ENCODE data around the gene HNRNPLL. TPM values are rescaled to one million over a fixed set of nuclear protein-coding genes. Genes with fewer than 3 reads are reported as not detected.

Gene HNRNPLL
- total and polyA plus RNA-seq, 2 of the 13 experiments (the other 11 are each of a cell fraction or from before 2014, with no cell fraction given) = 49.4 to 103 TPM

DNA sequence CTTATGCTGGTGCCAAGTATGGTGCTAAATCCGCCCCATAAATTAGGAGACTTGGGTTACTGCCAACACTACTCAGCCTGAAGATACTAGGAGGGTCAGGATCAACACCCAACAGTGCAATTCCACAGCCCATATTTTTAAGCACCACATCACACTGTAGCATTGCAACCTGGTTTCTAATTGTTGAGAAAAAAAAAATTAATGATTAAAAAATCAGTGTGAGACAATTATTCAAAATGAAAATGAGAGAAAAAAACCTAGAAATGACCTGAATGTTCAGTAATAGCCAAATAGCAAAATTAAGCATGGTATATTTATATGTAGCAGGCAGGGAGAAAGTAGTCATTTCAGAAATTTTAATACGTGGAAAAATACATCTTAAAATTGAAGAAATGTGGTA, 29.2 kb upstream of the HNRNPLL start:
- BruUV-seq (replicated peaks) = no TSS peak
- POLR2A ChIA-PET = no interaction called here
- 0 out of 2 replicates have a peak, but pooled peaks cover 4% of the 10 kb centered on the region for H3K9me3 ChIP-seq (ENCODE audit: low read length)
- H3K27ac ChIP-seq (ENCODE audit: extremely low read length, insufficient read depth, low read length) = no peak overlapping the region
- CTCF ChIA-PET (ENCODE audit: low intra/inter-chr PET ratio, low total read pairs) = no interaction called here
- H4K20me1 ChIP-seq (ENCODE audit: insufficient read depth, low read length) = no peaks in the 10 kb centered on the region
- H3K79me2 ChIP-seq (ENCODE audit: insufficient read depth, low read length) = no peaks in the 10 kb centered on the region
- H3K4me1 ChIP-seq (ENCODE audit: insufficient read depth, low read length) = peaks cover 28% of the 10 kb centered on the region
- no peak overlapping the region for H2AFZ ChIP-seq (ENCODE audit: low read length)
- WGBS (ENCODE audit: low lambda C conversion rate) = 87% methylated on average over 2 of the region's 2 CpGs
- no peak overlapping the region for H3K4me3 ChIP-seq (replicated peaks in 1 of 3; ENCODE audit: insufficient read depth in 1 of 3, low read depth in 2 of 3, low read length in 3 of 3)
- FAIRE-seq (no peak), ATAC-seq (no peak), DNase-seq (ENCODE audit: low spot score) (no peak)
- in situ Hi-C loops (cut with HindIII; ENCODE audit: extremely low pct_ligation_motif_present, low pct_unique_long_range_greater_than_20kb) (no loop called here), intact Hi-C loops (cut with micrococcal nuclease; ENCODE audit: unreplicated experiment) (no loop called here)
- H3K27me3 ChIP-seq (ENCODE audit: control insufficient read depth in 1 of 2, insufficient read depth in 2 of 2, low read length in 2 of 2) = no peaks in the 10 kb centered on the region
- TF ChIP-seq, protein P1, sequence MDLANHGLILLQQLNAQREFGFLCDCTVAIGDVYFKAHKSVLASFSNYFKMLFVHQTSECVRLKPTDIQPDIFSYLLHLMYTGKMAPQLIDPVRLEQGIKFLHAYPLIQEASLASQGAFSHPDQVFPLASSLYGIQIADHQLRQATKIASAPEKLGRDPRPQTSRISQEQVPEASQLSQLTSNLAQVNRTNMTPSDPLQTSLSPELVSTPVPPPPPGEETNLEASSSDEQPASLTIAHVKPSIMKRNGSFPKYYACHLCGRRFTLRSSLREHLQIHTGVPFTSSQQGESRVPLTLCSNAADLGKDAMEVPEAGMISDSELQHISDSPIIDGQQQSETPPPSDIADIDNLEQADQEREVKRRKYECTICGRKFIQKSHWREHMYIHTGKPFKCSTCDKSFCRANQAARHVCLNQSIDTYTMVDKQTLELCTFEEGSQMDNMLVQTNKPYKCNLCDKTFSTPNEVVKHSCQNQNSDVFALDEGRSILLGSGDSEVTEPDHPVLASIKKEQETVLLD (CRISPR knock-in tag; IDR thresholded peaks at IDR 0.05; ENCODE audit: low read depth) = no peak
- H3K36me3 ChIP-seq (replicated peaks in 1 of 2; ENCODE audit: control insufficient read depth in 1 of 2, insufficient read depth in 2 of 2, low read length in 2 of 2) = no peaks in the 10 kb centered on the region
- H3K4me2 ChIP-seq (ENCODE audit: low read depth, low read length) = no peak overlapping the region
- H3K9ac ChIP-seq (ENCODE audit: insufficient read depth, low read depth, low read length) = no peak overlapping the region

DNA sequence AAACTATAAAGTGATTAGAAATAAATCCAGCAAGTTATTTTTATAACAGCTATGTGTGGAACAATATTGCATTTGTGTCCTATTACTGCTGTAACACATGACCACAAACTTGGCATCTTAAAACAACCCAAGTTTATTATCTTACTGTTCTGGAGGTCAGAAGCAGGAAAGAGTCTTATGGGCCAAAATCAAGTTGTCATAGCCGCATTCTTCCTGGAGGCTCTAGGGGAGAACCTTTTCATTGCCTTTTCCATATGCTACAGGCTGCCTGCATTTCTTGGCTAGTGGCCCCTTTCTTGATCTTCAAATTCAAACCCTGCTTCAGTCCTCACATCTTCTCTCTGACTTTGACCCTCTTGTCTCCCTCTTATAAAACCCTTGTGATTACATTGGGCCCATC, 27.0 kb upstream of the HNRNPLL start:
- Histone ChIP-seq H3K4me3 (replicated peaks in 1 of 3; ENCODE audit: insufficient read depth in 1 of 3, low read depth in 2 of 3, low read length in 3 of 3) (no peak overlapping the region), H4K20me1 (ENCODE audit: insufficient read depth, low read length) (no peaks in the 10 kb centered on the region), H3K4me1 (ENCODE audit: insufficient read depth, low read length) (peaks cover 48% of the 10 kb centered on the region), H3K9ac (ENCODE audit: insufficient read depth, low read depth, low read length) (no peak overlapping the region), H2AFZ (ENCODE audit: low read length) (no peak overlapping the region), H3K36me3 (replicated peaks in 1 of 2; ENCODE audit: control insufficient read depth in 1 of 2, insufficient read depth in 2 of 2, low read length in 2 of 2) (no peaks in the 10 kb centered on the region), H3K27ac (ENCODE audit: extremely low read length, insufficient read depth, low read length) (no peak overlapping the region), H3K4me2 (ENCODE audit: low read depth, low read length) (no peak overlapping the region), H3K79me2 (ENCODE audit: insufficient read depth, low read length) (no peaks in the 10 kb centered on the region), H3K27me3 (ENCODE audit: control insufficient read depth in 1 of 2, insufficient read depth in 2 of 2, low read length in 2 of 2) (no peaks in the 10 kb centered on the region), H3K9me3 (ENCODE audit: low read length) (0 out of 2 replicates have a peak, but pooled peaks cover 4% of the 10 kb centered on the region)
- intact Hi-C loops (cut with micrococcal nuclease; ENCODE audit: unreplicated experiment) (no loop called here), in situ Hi-C loops (cut with HindIII; ENCODE audit: extremely low pct_ligation_motif_present, low pct_unique_long_range_greater_than_20kb) (no loop called here)
- CTCF ChIA-PET (ENCODE audit: low intra/inter-chr PET ratio, low total read pairs) = no interaction called here
- POLR2A ChIA-PET = no interaction called here
- TF ChIP-seq ZNF354B (CRISPR knock-in tag; IDR thresholded peaks at IDR 0.05) (no peak), ZNF431 (CRISPR knock-in tag; IDR thresholded peaks at IDR 0.05; ENCODE audit: borderline replicate concordance, low read depth) (no peak), ZNF788 (CRISPR knock-in tag; IDR thresholded peaks at IDR 0.05; ENCODE audit: borderline replicate concordance) (no peak), ZSCAN29 (CRISPR knock-in tag; conservative IDR thresholded peaks at IDR 0.05) (no peak), HMG20A (CRISPR knock-in tag; IDR thresholded peaks at IDR 0.05; ENCODE audit: borderline replicate concordance) (no peak)
- TF ChIP-seq, protein P2, sequence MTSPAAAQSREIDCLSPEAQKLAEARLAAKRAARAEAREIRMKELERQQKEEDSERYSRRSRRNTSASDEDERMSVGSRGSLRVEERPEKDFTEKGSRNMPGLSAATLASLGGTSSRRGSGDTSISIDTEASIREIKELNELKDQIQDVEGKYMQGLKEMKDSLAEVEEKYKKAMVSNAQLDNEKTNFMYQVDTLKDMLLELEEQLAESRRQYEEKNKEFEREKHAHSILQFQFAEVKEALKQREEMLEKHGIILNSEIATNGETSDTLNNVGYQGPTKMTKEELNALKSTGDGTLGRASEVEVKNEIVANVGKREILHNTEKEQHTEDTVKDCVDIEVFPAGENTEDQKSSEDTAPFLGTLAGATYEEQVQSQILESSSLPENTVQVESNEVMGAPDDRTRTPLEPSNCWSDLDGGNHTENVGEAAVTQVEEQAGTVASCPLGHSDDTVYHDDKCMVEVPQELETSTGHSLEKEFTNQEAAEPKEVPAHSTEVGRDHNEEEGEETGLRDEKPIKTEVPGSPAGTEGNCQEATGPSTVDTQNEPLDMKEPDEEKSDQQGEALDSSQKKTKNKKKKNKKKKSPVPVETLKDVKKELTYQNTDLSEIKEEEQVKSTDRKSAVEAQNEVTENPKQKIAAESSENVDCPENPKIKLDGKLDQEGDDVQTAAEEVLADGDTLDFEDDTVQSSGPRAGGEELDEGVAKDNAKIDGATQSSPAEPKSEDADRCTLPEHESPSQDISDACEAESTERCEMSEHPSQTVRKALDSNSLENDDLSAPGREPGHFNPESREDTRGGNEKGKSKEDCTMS (CRISPR knock-in tag; conservative IDR thresholded peaks at IDR 0.05) = no peak
- no peak for DNase-seq (ENCODE audit: low spot score)
- no peak for ATAC-seq
- no TSS peak for BruUV-seq (replicated peaks)
- FAIRE-seq = no peak
- 97% methylated on average over 1 of the region's 1 CpG for WGBS (ENCODE audit: low lambda C conversion rate)
